GM23248 (cell line): Measurements from ENCODE around the gene SCN4B.

Experiments used
- EZH2 ChIP-seq: fragments of 200-600 bp; sonication (generic); IDR thresholded peaks from 2 replicates; pipeline ENCODE4 v1.6.1; 2018; ENCODE audit warnings: antibody characterized with exemption, mild to moderate bottlenecking; ENCODE audit not compliant: insufficient read depth, poor library complexity, severe bottlenecking
- EZH2phosphoT487 ChIP-seq: fragments of 200-600 bp; sonication (generic); IDR thresholded peaks from 2 replicates; pipeline ENCODE4 v1.6.1; 2018; ENCODE audit warnings: antibody characterized with exemption, moderate library complexity, mild to moderate bottlenecking, low read depth; ENCODE audit not compliant: insufficient read depth

DNA sequence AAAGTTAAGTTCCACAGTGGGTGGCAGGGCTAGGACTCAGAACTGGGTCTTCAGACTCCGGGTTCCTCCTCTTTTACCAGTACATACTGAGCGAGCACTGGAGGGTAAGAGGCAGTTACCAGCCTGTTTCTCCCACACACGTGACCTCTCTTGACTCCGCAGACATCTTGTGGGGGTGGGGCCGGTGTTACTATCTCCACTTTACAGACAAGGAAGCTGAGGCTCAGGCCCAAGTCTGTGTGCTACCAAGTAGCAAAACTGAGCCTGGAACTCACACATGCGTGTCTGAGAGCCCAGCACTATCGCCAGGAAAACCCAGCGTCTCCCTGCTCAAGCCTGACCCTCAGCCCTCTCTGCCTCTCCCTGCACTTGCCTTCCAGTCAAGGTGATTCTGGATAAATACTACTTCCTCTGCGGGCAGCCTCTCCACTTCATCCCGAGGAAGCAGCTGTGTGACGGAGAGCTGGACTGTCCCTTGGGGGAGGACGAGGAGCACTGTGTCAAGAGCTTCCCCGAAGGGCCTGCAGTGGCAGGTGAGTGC, 49.8 kb downstream of the SCN4B start:
- TF ChIP-seq EZH2, result no peak
- no peak for TF ChIP-seq EZH2phosphoT487
